Measurements from ENCODE around the gene AHSA1.

Gene AHSA1

GRCh38 chr14:77488558-77488957, 30.7 kb downstream of the AHSA1 start:
- Mint-ChIP-seq H3K27me3 (no peaks in the 10 kb centered on the region), H3K36me3 (no peaks in the 10 kb centered on the region), H3K27ac (no peak overlapping the region), H3K4me1 (no peaks in the 10 kb centered on the region), H3K9me3 (no peaks in the 10 kb centered on the region), H3K4me3 (no peak overlapping the region)
- no peak for ATAC-seq

- Mint-ChIP-seq H3K36me3 (no peaks in the 10 kb centered on the region), H3K9me3 (no peaks in the 10 kb centered on the region), H3K4me1 (no peaks in the 10 kb centered on the region), H3K27me3 (no peaks in the 10 kb centered on the region), H3K27ac (no peak overlapping the region), H3K4me3 (no peak overlapping the region)
- no peak for ATAC-seq
Measured at GRCh38 chr14:77489041-77489440, 31.1 kb downstream of the AHSA1 start.

GRCh38 chr14:77490347-77490986, 32.6 kb downstream of the AHSA1 start:
- ATAC-seq = no peak
- Mint-ChIP-seq H3K9me3 (no peaks in the 10 kb centered on the region), H3K27me3 (peaks cover 3% of the 10 kb centered on the region), H3K36me3 (no peaks in the 10 kb centered on the region), H3K4me3 (no peak overlapping the region), H3K4me1 (no peaks in the 10 kb centered on the region), H3K27ac (no peak overlapping the region)

- peaks cover 9% of the 10 kb centered on the region for H3K27me3 Mint-ChIP-seq
- H3K4me1 Mint-ChIP-seq = no peaks in the 10 kb centered on the region
- H3K9me3 Mint-ChIP-seq = no peaks in the 10 kb centered on the region
- no peak overlapping the region for H3K4me3 Mint-ChIP-seq
- H3K36me3 Mint-ChIP-seq = no peaks in the 10 kb centered on the region
- no peak for ATAC-seq
- no peak overlapping the region for H3K27ac Mint-ChIP-seq
Measured at GRCh38 chr14:77491056-77491455, 33.2 kb downstream of the AHSA1 start.

- Mint-ChIP-seq H3K27me3 (peaks cover 39% of the 10 kb centered on the region), H3K36me3 (no peaks in the 10 kb centered on the region), H3K4me1 (peaks cover 25% of the 10 kb centered on the region), H3K27ac (no peak overlapping the region), H3K4me3 (no peak overlapping the region), H3K9me3 (no peaks in the 10 kb centered on the region)
- ATAC-seq = no peak
Measured at GRCh38 chr14:77495334-77495733, 37.4 kb downstream of the AHSA1 start.

- Mint-ChIP-seq H3K4me3 (peak within 1 kb of the TSS; percentile 68), H3K9me3 (peaks cover 3% of the 10 kb centered on the region), H3K36me3 (no peaks in the 10 kb centered on the region), H3K27ac (no peak within 1 kb of the TSS), H3K27me3 (peaks cover 44% of the 10 kb centered on the region), H3K4me1 (peaks cover 26% of the 10 kb centered on the region)
- ATAC-seq = peak; percentile 78
Measured at GRCh38 chr14:77498120-77498979, 40.5 kb downstream of the AHSA1 start, which contains the start of gene ISM2. Gene ISM2, minus strand, starts transcription at chr14:77498816. Its CDS starts 23 bp downstream, at chr14:77498793.

GRCh38 chr14:77498984-77499527, 41.2 kb downstream of the AHSA1 start:
- H3K36me3 Mint-ChIP-seq = no peaks in the 10 kb centered on the region
- peak; percentile 40 for ATAC-seq

GRCh38 chr14:77502109-77502782, 44.4 kb downstream of the AHSA1 start:
- H3K9me3 Mint-ChIP-seq = peaks cover 5% of the 10 kb centered on the region
- ATAC-seq = no peak
- no peak overlapping the region for H3K4me3 Mint-ChIP-seq
- H3K27me3 Mint-ChIP-seq = peaks cover 28% of the 10 kb centered on the region
- peaks cover 25% of the 10 kb centered on the region for H3K4me1 Mint-ChIP-seq
- H3K27ac Mint-ChIP-seq = no peak overlapping the region
- peaks cover 14% of the 10 kb centered on the region for H3K36me3 Mint-ChIP-seq

More at GRCh38 chr14:77498984-77499527, 41.2 kb downstream of the AHSA1 start:
- Mint-ChIP-seq H3K4me3 (peak overlapping the region; percentile 68), H3K9me3 (peaks cover 3% of the 10 kb centered on the region), H3K27ac (no peak overlapping the region), H3K27me3 (peaks cover 44% of the 10 kb centered on the region), H3K4me1 (peaks cover 26% of the 10 kb centered on the region)

- H3K9me3 Mint-ChIP-seq = peaks cover 5% of the 10 kb centered on the region
- H3K36me3 Mint-ChIP-seq = peaks cover 19% of the 10 kb centered on the region
- peaks cover 19% of the 10 kb centered on the region for H3K27me3 Mint-ChIP-seq
- peaks cover 16% of the 10 kb centered on the region for H3K4me1 Mint-ChIP-seq
- no peak overlapping the region for H3K27ac Mint-ChIP-seq
- ATAC-seq = no peak
- H3K4me3 Mint-ChIP-seq = no peak overlapping the region
Measured at GRCh38 chr14:77503138-77503537, 45.2 kb downstream of the AHSA1 start.

GRCh38 chr14:77505031-77505430, 47.1 kb downstream of the AHSA1 start:
- Mint-ChIP-seq H3K4me3 (no peak overlapping the region), H3K27me3 (peaks cover 8% of the 10 kb centered on the region), H3K4me1 (peaks cover 4% of the 10 kb centered on the region), H3K27ac (no peak overlapping the region), H3K9me3 (peaks cover 5% of the 10 kb centered on the region), H3K36me3 (peaks cover 32% of the 10 kb centered on the region)
- ATAC-seq = no peak

GRCh38 chr14:77507762-77508161, 49.9 kb downstream of the AHSA1 start:
- no peak for ATAC-seq
- H3K27me3 Mint-ChIP-seq = no peaks in the 10 kb centered on the region

GRCh38 chr14:77508249-77508648, 50.4 kb downstream of the AHSA1 start:
- no peak overlapping the region for H3K27ac Mint-ChIP-seq
- no peak for ATAC-seq
- no peak overlapping the region for H3K4me3 Mint-ChIP-seq
- no peaks in the 10 kb centered on the region for H3K27me3 Mint-ChIP-seq
- H3K4me1 Mint-ChIP-seq = no peaks in the 10 kb centered on the region
- H3K36me3 Mint-ChIP-seq = peaks cover 57% of the 10 kb centered on the region
- peaks cover 3% of the 10 kb centered on the region for H3K9me3 Mint-ChIP-seq

More at GRCh38 chr14:77507762-77508161, 49.9 kb downstream of the AHSA1 start:
- Mint-ChIP-seq H3K36me3 (peaks cover 57% of the 10 kb centered on the region), H3K4me3 (no peak overlapping the region), H3K27ac (no peak overlapping the region), H3K9me3 (peaks cover 5% of the 10 kb centered on the region), H3K4me1 (no peaks in the 10 kb centered on the region)

- ATAC-seq = no peak
- H3K27me3 Mint-ChIP-seq = no peaks in the 10 kb centered on the region
- H3K9me3 Mint-ChIP-seq = peaks cover 2% of the 10 kb centered on the region
- no peaks in the 10 kb centered on the region for H3K4me1 Mint-ChIP-seq
- H3K36me3 Mint-ChIP-seq = peaks cover 57% of the 10 kb centered on the region
- H3K27ac Mint-ChIP-seq = no peak overlapping the region
- H3K4me3 Mint-ChIP-seq = no peak overlapping the region
Measured at GRCh38 chr14:77508876-77509275, 51.0 kb downstream of the AHSA1 start.

GRCh38 chr14:77509366-77509765, 51.5 kb downstream of the AHSA1 start:
- Mint-ChIP-seq H3K27ac (no peak overlapping the region), H3K4me1 (no peaks in the 10 kb centered on the region), H3K9me3 (peaks cover 2% of the 10 kb centered on the region), H3K27me3 (no peaks in the 10 kb centered on the region), H3K36me3 (peaks cover 57% of the 10 kb centered on the region), H3K4me3 (no peak overlapping the region)
- no peak for ATAC-seq

GRCh38 chr14:77511486-77512162, 53.7 kb downstream of the AHSA1 start:
- Mint-ChIP-seq H3K36me3 (peaks cover 59% of the 10 kb centered on the region), H3K4me3 (no peak overlapping the region), H3K9me3 (no peaks in the 10 kb centered on the region), H3K27me3 (no peaks in the 10 kb centered on the region), H3K4me1 (no peaks in the 10 kb centered on the region), H3K27ac (no peak overlapping the region)
- ATAC-seq = no peak

Measured in stimulated activated memory B cell treated with anti-CD40 and anti-IgM and Interleukin-4, amounts not matched to agents 10 μg/mL and 1 μg/mL and 100 μg/mL, for 72 hours (primary cell).